ENCODE data around the gene LDB3.

DNA sequence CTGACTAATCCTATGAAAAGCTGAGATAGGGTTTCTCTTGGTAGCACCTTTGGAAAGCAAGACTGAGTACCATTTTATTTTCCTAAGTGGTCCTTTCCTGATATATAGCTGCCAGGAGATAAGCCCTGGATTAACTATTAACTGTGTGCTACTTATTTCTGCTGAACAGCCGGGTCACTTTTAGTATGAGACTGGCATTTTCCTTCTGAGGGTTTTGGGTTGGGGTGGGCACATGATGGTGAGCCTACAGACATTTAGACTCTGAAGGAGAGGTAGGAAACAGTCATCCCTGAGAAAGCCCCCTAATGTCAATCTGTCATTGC lies 58.3 kb downstream of the LDB3 start:
- TF ChIP-seq, protein P1, sequence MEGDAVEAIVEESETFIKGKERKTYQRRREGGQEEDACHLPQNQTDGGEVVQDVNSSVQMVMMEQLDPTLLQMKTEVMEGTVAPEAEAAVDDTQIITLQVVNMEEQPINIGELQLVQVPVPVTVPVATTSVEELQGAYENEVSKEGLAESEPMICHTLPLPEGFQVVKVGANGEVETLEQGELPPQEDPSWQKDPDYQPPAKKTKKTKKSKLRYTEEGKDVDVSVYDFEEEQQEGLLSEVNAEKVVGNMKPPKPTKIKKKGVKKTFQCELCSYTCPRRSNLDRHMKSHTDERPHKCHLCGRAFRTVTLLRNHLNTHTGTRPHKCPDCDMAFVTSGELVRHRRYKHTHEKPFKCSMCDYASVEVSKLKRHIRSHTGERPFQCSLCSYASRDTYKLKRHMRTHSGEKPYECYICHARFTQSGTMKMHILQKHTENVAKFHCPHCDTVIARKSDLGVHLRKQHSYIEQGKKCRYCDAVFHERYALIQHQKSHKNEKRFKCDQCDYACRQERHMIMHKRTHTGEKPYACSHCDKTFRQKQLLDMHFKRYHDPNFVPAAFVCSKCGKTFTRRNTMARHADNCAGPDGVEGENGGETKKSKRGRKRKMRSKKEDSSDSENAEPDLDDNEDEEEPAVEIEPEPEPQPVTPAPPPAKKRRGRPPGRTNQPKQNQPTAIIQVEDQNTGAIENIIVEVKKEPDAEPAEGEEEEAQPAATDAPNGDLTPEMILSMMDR (IDR thresholded peaks at IDR 0.05; ENCODE audit: borderline replicate concordance, extremely low read depth, low read length, poor library complexity, severe bottlenecking) = no peak
- TF ChIP-seq EZH2 (IDR thresholded peaks at IDR 0.05; ENCODE audit: borderline replicate concordance, low read depth, low read length, severe bottlenecking) = no peak
